Loucy (cell line): ENCODE data around the gene BCAS1.

ENCODE experiments used
- EZH2phosphoT487 ChIP-seq: fragments of 200-600 bp; IDR thresholded peaks from 2 replicates; pipeline ENCODE4 v1.6.1; 2018; ENCODE audit warnings: antibody characterized with exemption, mild to moderate bottlenecking, moderate library complexity, borderline replicate concordance
- TF ChIP-seq, protein P1 (sequence below): fragments of 200-600 bp; sonication (generic); conservative IDR thresholded peaks from 2 replicates; pipeline ENCODE4 v1.5.1; 2014; ENCODE audit warnings: mild to moderate bottlenecking, antibody characterized with exemption, low read length

DNA sequence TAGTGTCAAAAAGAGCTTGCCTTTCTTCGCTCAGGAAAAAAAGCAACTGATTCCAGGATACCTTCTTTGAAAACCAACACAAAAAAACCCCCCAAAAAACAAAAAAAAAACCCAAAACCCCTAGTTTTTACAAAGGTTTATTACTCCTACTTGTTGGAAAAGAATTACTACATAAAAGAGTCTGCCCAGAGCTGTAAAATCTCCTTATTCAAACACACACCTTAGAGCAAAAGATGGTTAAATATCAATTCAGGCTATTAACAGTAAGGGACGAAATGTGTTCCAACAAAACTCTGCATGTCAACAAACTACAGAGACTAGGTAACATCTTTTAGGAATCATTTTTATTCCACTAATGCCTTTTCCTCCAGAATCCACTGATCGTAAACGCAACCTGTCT, 42.7 kb downstream of the BCAS1 start:
- TF ChIP-seq, protein P1, sequence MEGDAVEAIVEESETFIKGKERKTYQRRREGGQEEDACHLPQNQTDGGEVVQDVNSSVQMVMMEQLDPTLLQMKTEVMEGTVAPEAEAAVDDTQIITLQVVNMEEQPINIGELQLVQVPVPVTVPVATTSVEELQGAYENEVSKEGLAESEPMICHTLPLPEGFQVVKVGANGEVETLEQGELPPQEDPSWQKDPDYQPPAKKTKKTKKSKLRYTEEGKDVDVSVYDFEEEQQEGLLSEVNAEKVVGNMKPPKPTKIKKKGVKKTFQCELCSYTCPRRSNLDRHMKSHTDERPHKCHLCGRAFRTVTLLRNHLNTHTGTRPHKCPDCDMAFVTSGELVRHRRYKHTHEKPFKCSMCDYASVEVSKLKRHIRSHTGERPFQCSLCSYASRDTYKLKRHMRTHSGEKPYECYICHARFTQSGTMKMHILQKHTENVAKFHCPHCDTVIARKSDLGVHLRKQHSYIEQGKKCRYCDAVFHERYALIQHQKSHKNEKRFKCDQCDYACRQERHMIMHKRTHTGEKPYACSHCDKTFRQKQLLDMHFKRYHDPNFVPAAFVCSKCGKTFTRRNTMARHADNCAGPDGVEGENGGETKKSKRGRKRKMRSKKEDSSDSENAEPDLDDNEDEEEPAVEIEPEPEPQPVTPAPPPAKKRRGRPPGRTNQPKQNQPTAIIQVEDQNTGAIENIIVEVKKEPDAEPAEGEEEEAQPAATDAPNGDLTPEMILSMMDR, result no peak
- TF ChIP-seq EZH2phosphoT487, result no peak
